Upper lobe of right lung (tissue), 1 donor: ENCODE data around the gene GIT2. TPM values are rescaled to one million over a fixed set of nuclear protein-coding genes. Genes with fewer than 3 reads are reported as not detected.

Source experiments
- ATAC-seq: fragments of 200-7000 bp; cut with Tn5 transposase; one replicate; pipeline ENCODE4 v1.9.1; 2020; ENCODE audit warnings: mild to moderate bottlenecking, moderate library complexity
- DNase-seq: peaks from one replicate; pipeline ENCODE4 v3.0.0-alpha.2; 2020
- H3K27ac ChIP-seq: fragments of 200-600 bp; one replicate; pipeline ENCODE4 v1.8.0; 2022
- H3K27me3 ChIP-seq: fragments of 200-600 bp; one replicate; pipeline ENCODE4 v1.8.0; 2022; ENCODE audit warnings: mild to moderate bottlenecking
- H3K36me3 ChIP-seq: fragments of 200-600 bp; one replicate; pipeline ENCODE4 v1.8.0; 2022
- H3K4me1 ChIP-seq: fragments of 200-600 bp; one replicate; pipeline ENCODE4 v1.8.0; 2022
- H3K4me3 ChIP-seq: fragments of 200-600 bp; one replicate; pipeline ENCODE4 v1.8.0; 2022; ENCODE audit warnings: mild to moderate bottlenecking
- H3K9me3 ChIP-seq: fragments of 200-600 bp; one replicate; pipeline ENCODE4 v1.8.0; 2022
- intact Hi-C: fragments of 100-400 bp; cut with DNase I; formaldehyde crosslinking; loops from one replicate; pipeline ENCODE4 v1.11.0; 2022
- total RNA-seq: library from RNA; stranded (reverse); fragmentation: NEBNext Ultra II Directional; extraction: Animal tissue kit (Norgen Biotek cat#: 25700); gene quantifications from one replicate; pipeline ENCODE4 v1.2.1, GENCODE V29; 2021
- TF ChIP-seq, protein P1 (sequence below): fragments of 200-600 bp; IDR thresholded peaks from one replicate; pipeline ENCODE4 v1.8.0; 2022; ENCODE audit warnings: antibody characterized with exemption
- donor health status: DM: no; HTN: yes; CAD: no; lungs with severe emphysema.

Gene GIT2
- total RNA-seq, 1 donor from 2014 or later, result 52.1 TPM

DNA sequence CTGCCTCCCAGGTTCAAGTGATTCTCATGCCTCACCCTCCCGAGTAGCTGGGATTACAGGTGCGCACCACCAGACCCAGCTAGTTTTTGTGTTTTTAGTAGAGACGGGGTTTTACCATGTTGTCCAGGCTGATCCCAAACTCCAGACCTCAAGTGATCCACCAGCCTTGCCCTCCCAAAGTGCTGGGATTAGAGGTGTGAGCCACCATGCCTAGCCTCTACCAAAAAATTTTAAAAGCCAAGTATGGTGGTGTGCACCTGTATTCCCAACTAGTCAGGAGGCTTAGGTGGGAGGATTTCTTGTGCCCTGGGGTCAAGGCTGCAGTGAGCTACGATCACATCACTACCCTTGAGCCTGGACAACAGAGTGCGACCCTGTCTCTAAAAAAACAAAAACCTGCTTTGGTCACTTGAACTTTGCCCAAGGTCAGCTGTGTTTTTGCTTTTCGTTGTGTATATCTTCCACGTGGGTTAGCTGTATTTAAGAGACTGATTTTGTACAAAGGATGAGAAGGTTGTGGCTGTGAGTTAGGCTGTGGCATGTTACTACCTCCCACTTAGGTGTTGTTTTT lies 39.5 kb upstream of the GIT2 start:
- Histone ChIP-seq H3K9me3 (no peaks in the 10 kb centered on the region), H3K27ac (no peak overlapping the region), H3K4me1 (peaks cover 15% of the 10 kb centered on the region), H3K36me3 (peaks cover 64% of the 10 kb centered on the region), H3K4me3 (no peak overlapping the region), H3K27me3 (no peaks in the 10 kb centered on the region)
- ATAC-seq, result no peak
- no peak for DNase-seq
- intact Hi-C loops, result no loop called here
- TF ChIP-seq, protein P1, sequence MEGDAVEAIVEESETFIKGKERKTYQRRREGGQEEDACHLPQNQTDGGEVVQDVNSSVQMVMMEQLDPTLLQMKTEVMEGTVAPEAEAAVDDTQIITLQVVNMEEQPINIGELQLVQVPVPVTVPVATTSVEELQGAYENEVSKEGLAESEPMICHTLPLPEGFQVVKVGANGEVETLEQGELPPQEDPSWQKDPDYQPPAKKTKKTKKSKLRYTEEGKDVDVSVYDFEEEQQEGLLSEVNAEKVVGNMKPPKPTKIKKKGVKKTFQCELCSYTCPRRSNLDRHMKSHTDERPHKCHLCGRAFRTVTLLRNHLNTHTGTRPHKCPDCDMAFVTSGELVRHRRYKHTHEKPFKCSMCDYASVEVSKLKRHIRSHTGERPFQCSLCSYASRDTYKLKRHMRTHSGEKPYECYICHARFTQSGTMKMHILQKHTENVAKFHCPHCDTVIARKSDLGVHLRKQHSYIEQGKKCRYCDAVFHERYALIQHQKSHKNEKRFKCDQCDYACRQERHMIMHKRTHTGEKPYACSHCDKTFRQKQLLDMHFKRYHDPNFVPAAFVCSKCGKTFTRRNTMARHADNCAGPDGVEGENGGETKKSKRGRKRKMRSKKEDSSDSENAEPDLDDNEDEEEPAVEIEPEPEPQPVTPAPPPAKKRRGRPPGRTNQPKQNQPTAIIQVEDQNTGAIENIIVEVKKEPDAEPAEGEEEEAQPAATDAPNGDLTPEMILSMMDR, result no peak

DNA sequence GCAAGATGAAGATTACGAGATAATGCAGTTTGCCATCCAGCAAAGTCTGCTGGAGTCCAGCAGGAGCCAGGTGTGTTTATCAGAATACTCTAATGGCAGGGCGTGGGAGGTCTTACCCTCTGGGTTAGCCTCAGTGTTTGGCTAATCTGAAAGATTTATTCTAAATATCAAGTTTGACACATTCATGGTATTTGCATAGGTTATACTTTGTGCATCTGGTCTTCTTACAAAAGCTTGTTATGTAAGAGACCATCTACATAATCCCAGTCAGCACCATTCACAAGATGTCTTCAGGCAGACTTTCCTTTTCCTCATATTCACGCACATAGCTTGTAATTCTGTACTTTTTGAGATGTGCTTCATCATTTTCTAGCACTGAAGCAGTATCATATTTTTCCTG lies 37.7 kb upstream of the GIT2 start:
- no peak overlapping the region for H3K27ac ChIP-seq
- TF ChIP-seq, protein P1, result no peak
- ATAC-seq (no peak), DNase-seq (no peak)
- H3K9me3 ChIP-seq, result no peaks in the 10 kb centered on the region
- no peaks in the 10 kb centered on the region for H3K27me3 ChIP-seq
- intact Hi-C loops, result no loop called here
- H3K36me3 ChIP-seq, result peaks cover 79% of the 10 kb centered on the region
- H3K4me3 ChIP-seq, result no peak overlapping the region
- no peaks in the 10 kb centered on the region for H3K4me1 ChIP-seq

DNA sequence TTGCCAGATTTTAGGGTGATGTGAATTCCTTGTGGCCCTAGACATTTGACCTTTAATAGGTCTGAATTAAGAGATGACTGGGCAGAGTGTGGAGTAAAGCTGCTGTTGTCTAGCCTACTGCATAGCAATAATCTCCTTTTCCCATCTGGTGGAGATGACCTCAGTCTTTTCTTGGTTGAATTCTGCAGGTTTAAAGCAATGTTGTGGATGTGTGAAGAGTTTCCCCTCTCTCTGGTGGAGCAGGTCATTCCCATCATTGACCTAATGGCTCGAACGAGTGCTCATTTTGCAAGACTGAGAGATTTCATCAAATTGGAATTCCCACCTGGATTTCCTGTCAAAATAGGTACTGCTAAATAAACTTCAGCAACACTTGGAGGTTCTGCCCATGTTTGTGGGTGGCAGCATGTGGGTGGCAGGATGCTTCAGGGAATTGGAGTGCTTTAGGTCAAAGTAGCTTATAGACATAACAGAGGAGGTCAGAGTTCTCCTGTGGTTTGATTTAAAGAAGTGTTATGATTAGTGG lies 33.2 kb upstream of the GIT2 start:
- H3K27me3 ChIP-seq, result no peaks in the 10 kb centered on the region
- ATAC-seq, result no peak

DNA sequence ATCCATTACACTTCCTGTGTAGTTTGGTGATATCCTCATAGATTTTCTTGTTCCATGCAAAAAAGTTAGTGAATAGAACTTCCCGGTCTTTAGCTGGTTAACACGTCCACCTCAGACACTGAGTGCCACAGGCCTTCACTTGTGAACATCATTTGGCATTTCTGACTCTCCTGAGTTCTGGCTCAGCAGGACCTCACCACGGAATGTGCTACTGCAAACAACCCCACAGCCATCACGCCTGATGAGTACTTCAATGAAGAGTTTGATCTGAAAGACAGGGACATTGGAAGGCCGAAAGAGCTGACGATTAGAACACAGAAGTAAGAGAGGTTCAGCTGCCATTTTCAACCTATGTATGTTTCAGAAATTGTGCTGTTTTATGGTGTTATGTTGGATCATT lies 32.2 kb upstream of the GIT2 start:
- H3K27me3 ChIP-seq, result no peaks in the 10 kb centered on the region
- intact Hi-C loops, result no loop called here
- H3K4me3 ChIP-seq, result no peak overlapping the region
- no peak for DNase-seq
- peaks cover 11% of the 10 kb centered on the region for H3K4me1 ChIP-seq
- H3K9me3 ChIP-seq, result no peaks in the 10 kb centered on the region
- H3K36me3 ChIP-seq, result peaks cover 75% of the 10 kb centered on the region
- H3K27ac ChIP-seq, result no peak overlapping the region
- ATAC-seq, result no peak
- TF ChIP-seq, protein P1, result no peak

More for the DNA sequence above, 33.2 kb upstream of the GIT2 start:
- intact Hi-C loops, result no loop called here
- Histone ChIP-seq H3K27ac (no peak overlapping the region), H3K4me1 (peaks cover 6% of the 10 kb centered on the region), H3K4me3 (no peak overlapping the region), H3K36me3 (peaks cover 84% of the 10 kb centered on the region), H3K9me3 (no peaks in the 10 kb centered on the region)
- TF ChIP-seq, protein P1, result no peak
- no peak for DNase-seq

DNA sequence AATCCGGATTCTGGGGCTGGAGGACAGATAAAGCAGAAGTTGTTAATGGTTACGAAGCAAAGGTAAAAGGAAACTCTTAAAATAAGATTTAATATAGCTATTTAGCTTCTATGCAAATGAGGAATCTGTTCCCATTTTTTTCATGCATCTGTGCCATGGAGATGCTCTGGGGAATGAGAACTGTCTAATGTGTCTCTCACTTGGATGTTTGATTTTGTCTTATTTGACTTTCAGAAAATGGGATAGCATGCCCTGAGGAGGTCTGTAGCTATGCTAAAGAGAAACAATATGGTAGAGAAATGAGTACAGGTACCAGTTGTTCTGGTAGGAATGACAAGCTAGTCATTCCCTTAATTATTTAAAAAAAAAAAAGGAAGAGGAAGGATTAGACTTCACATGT lies 27.9 kb upstream of the GIT2 start:
- intact Hi-C loops, result no loop called here
- no peak overlapping the region for H3K27ac ChIP-seq

More for the DNA sequence above, 27.9 kb upstream of the GIT2 start:
- H3K36me3 ChIP-seq, result peaks cover 82% of the 10 kb centered on the region
- no peaks in the 10 kb centered on the region for H3K27me3 ChIP-seq
- ATAC-seq, result no peak
- H3K4me1 ChIP-seq, result peaks cover 17% of the 10 kb centered on the region
- H3K9me3 ChIP-seq, result no peaks in the 10 kb centered on the region
- TF ChIP-seq, protein P1, result no peak
- no peak for DNase-seq
- H3K4me3 ChIP-seq, result no peak overlapping the region
